GM12892 (cell line): Measurements from ENCODE around the gene PRPS1L1.

ENCODE experiments used
- POLR2A ChIP-seq: IDR thresholded peaks from 2 replicates; pipeline ENCODE4 v1.6.1; 2011; ENCODE audit warnings: low read depth, low read length, control low read depth
- POLR2AphosphoS5 ChIP-seq: IDR thresholded peaks from 2 replicates; pipeline ENCODE4 v1.6.1; 2011; ENCODE audit warnings: low read depth, low read length, control low read depth

- TF ChIP-seq POLR2A (no peak), POLR2AphosphoS5 (no peak)
Observed at GRCh38 chr7:18076461-18076860, 48.8 kb upstream of the PRPS1L1 start.
